Neural progenitor cell (in vitro differentiated cells): Measurements from ENCODE around the gene E2F2.

Experiments
- EZH2 ChIP-seq: fragments of 200-600 bp; sonication (generic); IDR thresholded peaks from 2 replicates; pipeline ENCODE4 v1.6.1; 2017; ENCODE audit warnings: antibody characterized with exemption, mild to moderate bottlenecking, moderate library complexity
- EZH2phosphoT487 ChIP-seq: fragments of 200-600 bp; sonication (generic); IDR thresholded peaks from 2 replicates; pipeline ENCODE4 v1.6.1; 2017; ENCODE audit warnings: antibody characterized with exemption
- TF ChIP-seq, protein P1 (sequence below): fragments of 200-600 bp; sonication (generic); IDR thresholded peaks from 2 replicates; pipeline ENCODE4 v1.5.1; 2017; ENCODE audit warnings: antibody characterized with exemption, mild to moderate bottlenecking

GRCh38 chr1:23527900-23528249 lies 3.2 kb downstream of the E2F2 start:
- TF ChIP-seq, protein P1, sequence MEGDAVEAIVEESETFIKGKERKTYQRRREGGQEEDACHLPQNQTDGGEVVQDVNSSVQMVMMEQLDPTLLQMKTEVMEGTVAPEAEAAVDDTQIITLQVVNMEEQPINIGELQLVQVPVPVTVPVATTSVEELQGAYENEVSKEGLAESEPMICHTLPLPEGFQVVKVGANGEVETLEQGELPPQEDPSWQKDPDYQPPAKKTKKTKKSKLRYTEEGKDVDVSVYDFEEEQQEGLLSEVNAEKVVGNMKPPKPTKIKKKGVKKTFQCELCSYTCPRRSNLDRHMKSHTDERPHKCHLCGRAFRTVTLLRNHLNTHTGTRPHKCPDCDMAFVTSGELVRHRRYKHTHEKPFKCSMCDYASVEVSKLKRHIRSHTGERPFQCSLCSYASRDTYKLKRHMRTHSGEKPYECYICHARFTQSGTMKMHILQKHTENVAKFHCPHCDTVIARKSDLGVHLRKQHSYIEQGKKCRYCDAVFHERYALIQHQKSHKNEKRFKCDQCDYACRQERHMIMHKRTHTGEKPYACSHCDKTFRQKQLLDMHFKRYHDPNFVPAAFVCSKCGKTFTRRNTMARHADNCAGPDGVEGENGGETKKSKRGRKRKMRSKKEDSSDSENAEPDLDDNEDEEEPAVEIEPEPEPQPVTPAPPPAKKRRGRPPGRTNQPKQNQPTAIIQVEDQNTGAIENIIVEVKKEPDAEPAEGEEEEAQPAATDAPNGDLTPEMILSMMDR, result no peak
- TF ChIP-seq EZH2 (no peak), EZH2phosphoT487 (no peak)
